Endothelial cell of umbilical vein (primary cell): ENCODE results near the gene RELN. TPM values are rescaled to one million over a fixed set of nuclear protein-coding genes. Genes with fewer than 3 reads are reported as not detected.

ENCODE experiments used
- BruUV-seq: library from RNA; stranded (reverse); fragments of 400-500 nt; replicated peaks from 2 replicates; lab custom pipeline; 2021; lab: Mats Ljungman, UMichigan
- CTCF ChIA-PET: fragments of 300-600, 350-600 bp; sonication (Branson Sonifier 250); formaldehyde crosslinking; loops from one replicate; lab custom pipeline; 2021; ENCODE audit warnings: antibody characterized with exemption, inconsistent platforms; lab: Charles Lee
- POLR2A ChIA-PET: fragments of 300-600, 350-600 bp; sonication (Branson Sonifier 250); formaldehyde crosslinking; loops from one replicate; lab custom pipeline; 2021; ENCODE audit warnings: antibody characterized with exemption, inconsistent platforms; lab: Charles Lee
- DNase-seq: peaks from one replicate; pipeline ENCODE4 v3.0.0-alpha.2; 2011; ENCODE audit warnings: low read depth, low spot score
- FAIRE-seq: peaks from 2 replicates; lab custom pipeline; 2011; peaks lifted over from hg19 to GRCh38; lab: Jason Lieb, UNC
- H2AFZ ChIP-seq: 2 replicates; pipeline ENCODE4 v1.6.0; 2012; ENCODE audit warnings: low read depth, low read length, control low read depth, inconsistent platforms
- H3K27ac ChIP-seq: 2 replicates; pipeline ENCODE4 v1.5.1; 2011; ENCODE audit warnings: low read depth, mild to moderate bottlenecking, control low read depth, low read length, moderate library complexity; ENCODE audit not compliant: insufficient read depth
- H3K27me3 ChIP-seq, 2 experiments: 2 replicates each; pipeline versions ENCODE4 v1.6.0 to v1.6.1; 2011; ENCODE audit warnings: low read length in 2 of 2, mixed read lengths in 1 of 2; ENCODE audit not compliant: control insufficient read depth in 2 of 2, insufficient read depth in 2 of 2
- H3K36me3 ChIP-seq, 2 experiments: 2 replicates in 1 of 2; 3 replicates in 1 of 2; pipeline ENCODE4 v1.5.1; 2011; ENCODE audit warnings: low read length in 2 of 2, mild to moderate bottlenecking in 1 of 2, moderate library complexity in 1 of 2; ENCODE audit not compliant: control insufficient read depth in 2 of 2, insufficient read depth in 2 of 2; ENCODE audit errors: extremely low read depth in 1 of 2
- H3K4me1 ChIP-seq: 3 replicates; pipeline ENCODE4 v1.5.1; 2011; ENCODE audit warnings: mild to moderate bottlenecking, low read length; ENCODE audit not compliant: control insufficient read depth, insufficient read depth; ENCODE audit errors: extremely low read depth
- H3K4me2 ChIP-seq: 2 replicates; pipeline ENCODE4 v1.6.1; 2011; ENCODE audit warnings: low read length, control low read depth, mixed read lengths; ENCODE audit not compliant: insufficient read depth
- H3K4me3 ChIP-seq, 3 experiments: fragments of 200-600 bp in 1 of 3; sonication (generic), shearing (Covaris generic) in 1 of 3; replicated peaks in 1 of 3; 2 replicates each; pipeline ENCODE4 v1.5.1; 2011 to 2016; ENCODE audit warnings: control low read depth in 3 of 3, low read length in 3 of 3, mild to moderate bottlenecking in 2 of 3, inconsistent platforms in 1 of 3, low read depth in 1 of 3, moderate library complexity in 1 of 3; ENCODE audit not compliant: insufficient read depth in 1 of 3
- H3K79me2 ChIP-seq: 2 replicates; pipeline ENCODE4 v1.6.0; 2012; ENCODE audit warnings: low read length, inconsistent platforms; ENCODE audit not compliant: control insufficient read depth, insufficient read depth
- H3K9ac ChIP-seq: replicated peaks from 2 replicates; pipeline ENCODE3; 2011; ENCODE audit warnings: low read length, control low read depth; ENCODE audit not compliant: insufficient read depth; ENCODE audit errors: extremely low read depth
- H3K9me1 ChIP-seq: replicated peaks from 3 replicates; pipeline ENCODE4 v1.6.0; 2011; ENCODE audit warnings: mild to moderate bottlenecking, low read length; ENCODE audit not compliant: control insufficient read depth, insufficient read depth; ENCODE audit errors: extremely low read depth
- H3K9me3 ChIP-seq: replicated peaks from 2 replicates; pipeline ENCODE4 v1.5.1; 2012; ENCODE audit warnings: low read length, inconsistent platforms; ENCODE audit not compliant: control insufficient read depth, insufficient read depth
- H4K20me1 ChIP-seq: replicated peaks from 2 replicates; pipeline ENCODE3; 2011; ENCODE audit warnings: mild to moderate bottlenecking, low read length; ENCODE audit not compliant: control insufficient read depth, insufficient read depth; ENCODE audit errors: extremely low read depth
- EZH2 ChIP-seq: IDR thresholded peaks from 2 replicates; pipeline ENCODE4 v1.6.1; 2012; ENCODE audit warnings: borderline replicate concordance, low read depth, mild to moderate bottlenecking, moderate library complexity, low read length, inconsistent platforms; ENCODE audit not compliant: severe bottlenecking
- GATA2 ChIP-seq: IDR thresholded peaks from 2 replicates; pipeline ENCODE4 v1.7.0; 2011; ENCODE audit warnings: low read depth, mild to moderate bottlenecking, moderate library complexity, mixed read lengths, low read length; ENCODE audit not compliant: insufficient read length, insufficient read depth
- JUN ChIP-seq: IDR thresholded peaks from 2 replicates; pipeline ENCODE4 v1.6.1; 2011; ENCODE audit warnings: borderline replicate concordance, low read depth; ENCODE audit not compliant: insufficient read length, insufficient read depth
- MYC ChIP-seq: IDR thresholded peaks from one replicate; pipeline ENCODE4 v1.6.1; 2011; ENCODE audit warnings: mild to moderate bottlenecking, low read depth, low read length
- POLR2A ChIP-seq: IDR thresholded peaks from 2 replicates; pipeline ENCODE4 v1.6.1; 2012; ENCODE audit warnings: low read depth, mild to moderate bottlenecking, control low read depth, low read length
- dilution Hi-C: fragments of 300-500 bp; cut with MboI; formaldehyde crosslinking; loops from one replicate; pipeline ENCODE4 v1.15.0; 2019; ENCODE audit warnings: low sequenced_read_pairs; ENCODE audit not compliant: extremely low pct_ligation_motif_present
- intact Hi-C: fragments of 100-400 bp; cut with micrococcal nuclease; formaldehyde crosslinking; loops from one replicate; pipeline ENCODE4 v1.10.0; 2022
- polyA plus RNA-seq, 4 experiments: library from polyadenylated mRNA; depleted of rRNA in 3 of 4; stranded (reverse) in 3 of 4; unstranded in 1 of 4; fragments of >200 nt; gene quantifications; 2 replicates each; pipeline versions ENCODE4 v1.2.1 to v1.2.3, GENCODE V29; 2011 to 2012; ENCODE audit warnings: missing spikeins in 1 of 4
- total RNA-seq: library from RNA; stranded (reverse); gene quantifications from 2 replicates; pipeline ENCODE4 v1.2.3, GENCODE V29; 2021

RELN gene
- total and polyA plus RNA-seq, 2 donors (not counting 3 experiments of a cell fraction or from before 2014, with no cell fraction given): 0.15 to 0.22 TPM

DNA sequence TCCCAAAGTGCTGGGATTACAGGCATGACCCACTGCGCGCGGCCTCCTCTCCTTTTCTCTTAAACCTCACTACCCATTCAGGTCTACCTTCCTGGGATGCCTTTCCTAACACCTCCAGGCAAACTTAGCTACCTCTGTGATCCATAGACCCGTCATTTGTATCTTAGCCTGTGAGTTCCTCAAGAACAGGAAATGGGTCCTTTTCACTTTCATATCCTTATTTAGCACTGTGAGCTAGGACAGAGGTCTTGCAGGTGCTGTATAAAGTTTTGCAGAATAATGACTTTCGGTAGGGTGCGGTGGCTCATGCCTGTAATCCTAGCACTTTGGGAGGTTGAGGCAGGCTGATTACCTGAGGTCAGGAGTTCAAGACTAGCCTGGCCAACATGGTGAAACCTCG, 215.7 kb downstream of the RELN start:
- no peaks in the 10 kb centered on the region for H3K9me1 ChIP-seq
- H3K9ac ChIP-seq: no peak overlapping the region
- no peak overlapping the region for H3K4me3 ChIP-seq
- no peaks in the 10 kb centered on the region for H3K4me1 ChIP-seq
- H3K4me2 ChIP-seq: no peak overlapping the region
- POLR2A ChIA-PET: no interaction called here
- H3K27me3 ChIP-seq: peaks cover 0 to 4% of the 10 kb centered on the region in 2 experiments
- no peaks in the 10 kb centered on the region for H4K20me1 ChIP-seq
- H3K36me3 ChIP-seq: no peaks in the 10 kb centered on the region
- FAIRE-seq (no peak), DNase-seq (no peak)
- intact Hi-C loops (no loop called here), dilution Hi-C loops (no loop called here)
- no peaks in the 10 kb centered on the region for H3K79me2 ChIP-seq
- no peaks in the 10 kb centered on the region for H3K9me3 ChIP-seq
- TF ChIP-seq GATA2 (no peak), POLR2A (no peak), MYC (no peak), JUN (no peak), EZH2 (no peak)
- CTCF ChIA-PET: no interaction called here
- H2AFZ ChIP-seq: no peak overlapping the region
- no peak overlapping the region for H3K27ac ChIP-seq
- BruUV-seq: no TSS peak

DNA sequence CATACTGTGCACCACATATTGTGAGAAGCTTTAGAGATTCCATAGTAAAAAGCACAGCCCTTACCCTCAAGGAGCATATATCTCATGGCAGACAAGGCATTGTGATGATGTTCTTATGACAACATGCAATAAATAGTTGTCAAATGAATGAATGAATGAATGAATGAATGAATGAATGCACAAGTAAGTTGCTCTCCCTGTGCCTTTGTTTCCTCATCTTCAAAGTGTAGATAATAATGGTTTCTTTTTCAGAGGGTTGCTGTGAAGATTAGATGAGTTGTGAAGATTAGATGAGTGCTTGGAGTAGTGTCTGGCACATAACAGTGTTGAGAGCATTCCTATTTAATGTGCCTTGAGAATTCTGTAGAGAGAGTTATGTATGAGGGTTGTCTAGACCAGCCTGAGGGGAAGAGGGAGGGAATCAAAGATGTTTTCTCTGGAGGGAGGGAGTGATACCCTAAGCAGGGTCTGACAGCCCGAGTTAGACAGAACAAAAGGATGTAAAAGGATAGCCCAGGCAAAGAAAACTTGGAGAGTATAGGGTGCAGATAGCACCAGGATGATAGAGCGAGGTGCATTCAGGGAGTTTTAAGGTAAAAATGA, 217.2 kb downstream of the RELN start:
- H3K79me2 ChIP-seq: no peaks in the 10 kb centered on the region
- no peak overlapping the region for H3K9ac ChIP-seq
- H3K27ac ChIP-seq: no peak overlapping the region
- ChIA-PET POLR2A (no interaction called here), CTCF (no interaction called here)
- H2AFZ ChIP-seq: no peak overlapping the region
- intact Hi-C loops: no loop called here
- no peak overlapping the region for H3K4me2 ChIP-seq
- no peaks in the 10 kb centered on the region for H3K4me1 ChIP-seq
- DNase-seq (no peak), FAIRE-seq (no peak)
- H4K20me1 ChIP-seq: no peaks in the 10 kb centered on the region
- no TSS peak for BruUV-seq
- dilution Hi-C loops: no loop called here
- no peaks in the 10 kb centered on the region for H3K9me1 ChIP-seq
- H3K4me3 ChIP-seq: no peak overlapping the region
- H3K27me3 ChIP-seq: peaks cover 0 to 4% of the 10 kb centered on the region in 2 experiments
- H3K36me3 ChIP-seq: no peaks in the 10 kb centered on the region
- no peaks in the 10 kb centered on the region for H3K9me3 ChIP-seq
- no peak for TF ChIP-seq EZH2
- no peak for TF ChIP-seq JUN
